ENCODE results near the gene SLC7A7. TPM values are rescaled to one million over a fixed set of nuclear protein-coding genes. Genes with fewer than 3 reads are reported as not detected.

SLC7A7 gene
- total and polyA plus RNA-seq, 2 of the 13 experiments (the other 11 are each of a cell fraction or from before 2014, with no cell fraction given): 0.13 to 0.63 TPM

- peak; percentile 44; the same call in 1 of the 2 replicates for TF ChIP-seq ZGPAT (CRISPR knock-in tag; IDR thresholded peaks at IDR 0.05)
- no peak for TF ChIP-seq ZNF34 (CRISPR knock-in tag; IDR thresholded peaks at IDR 0.05; ENCODE audit: borderline replicate concordance)
- no peak for TF ChIP-seq ZNF251 (CRISPR knock-in tag; IDR thresholded peaks at IDR 0.05)
- no peak for TF ChIP-seq ZNF180 (CRISPR knock-in tag; IDR thresholded peaks at IDR 0.05; ENCODE audit: borderline replicate concordance, low read depth)
- TF ChIP-seq MAFK (conservative IDR thresholded peaks at IDR 0.05 in 1 of 2, IDR thresholded peaks at IDR 0.05 in 1 of 2; ENCODE audit: low read length in 2 of 2): no peak
- TF ChIP-seq SMARCC2 (IDR thresholded peaks at IDR 0.05): no peak
- no peak for TF ChIP-seq ARID2 (CRISPR knock-in tag; IDR thresholded peaks at IDR 0.05; ENCODE audit: borderline replicate concordance)
- no peak for TF ChIP-seq TOPORS (CRISPR knock-in tag; IDR thresholded peaks at IDR 0.05)
- no peak for TF ChIP-seq TEAD3 (CRISPR knock-in tag; optimal IDR thresholded peaks at IDR 0.05; ENCODE audit: borderline replicate concordance)
- peak; percentile 47; the same call in 1 of the 2 replicates for TF ChIP-seq ZNF263 (CRISPR knock-in tag; IDR thresholded peaks at IDR 0.05)
- TF ChIP-seq ZSCAN31 (CRISPR knock-in tag; IDR thresholded peaks at IDR 0.05; ENCODE audit: low read depth): peak; percentile 31; the same call in 1 of the 2 replicates
- TF ChIP-seq ISL2 (CRISPR knock-in tag; IDR thresholded peaks at IDR 0.05): no peak
- TF ChIP-seq ZNF7 (CRISPR knock-in tag; IDR thresholded peaks at IDR 0.05): no peak
- peak in 1 of 2 experiments; percentile 21; a peak in 1 of 4 replicates for TF ChIP-seq KLF16 (CRISPR knock-in tag; IDR thresholded peaks at IDR 0.05)
- no peak for TF ChIP-seq ZHX1 (CRISPR knock-in tag; IDR thresholded peaks at IDR 0.05; ENCODE audit: low read depth)
- peak; percentile 44; the same call in 1 of the 2 replicates for TF ChIP-seq ZNF704 (CRISPR knock-in tag; IDR thresholded peaks at IDR 0.05; ENCODE audit: borderline replicate concordance)
- no peak for TF ChIP-seq ZNF589 (CRISPR knock-in tag; conservative IDR thresholded peaks at IDR 0.05)
- TF ChIP-seq ZNF44 (CRISPR knock-in tag; IDR thresholded peaks at IDR 0.05): no peak
- TF ChIP-seq SPEN (CRISPR knock-in tag; IDR thresholded peaks at IDR 0.05; ENCODE audit: low read depth): no peak
- no peak for TF ChIP-seq ZKSCAN5 (CRISPR knock-in tag; IDR thresholded peaks at IDR 0.05)
- TF ChIP-seq ZNF749 (CRISPR knock-in tag; IDR thresholded peaks at IDR 0.05; ENCODE audit: borderline replicate concordance): no peak
- TF ChIP-seq NCOR1 (IDR thresholded peaks at IDR 0.05; ENCODE audit: borderline replicate concordance, low read length): no peak
- no peak for TF ChIP-seq ZNF672 (CRISPR knock-in tag; IDR thresholded peaks at IDR 0.05)
- no peak for TF ChIP-seq ZNF784 (CRISPR knock-in tag; IDR thresholded peaks at IDR 0.05; ENCODE audit: borderline replicate concordance)
Observed at GRCh38 chr14:22819151-22819988, 4.1 kb upstream of the SLC7A7 start (continued).

All from HepG2 (cell line).